Ammon's horn (tissue), 1 donor: Measurements from ENCODE around the gene SESN1.
A peak's percentile ranks its signal among the peaks of the same experiment; 100 is the strongest.

Experiments
- DNase-seq: peaks from one replicate; pipeline ENCODE4 v3.0.0-alpha.2; 2016; ENCODE audit warnings: low spot score

SESN1 gene

DNA sequence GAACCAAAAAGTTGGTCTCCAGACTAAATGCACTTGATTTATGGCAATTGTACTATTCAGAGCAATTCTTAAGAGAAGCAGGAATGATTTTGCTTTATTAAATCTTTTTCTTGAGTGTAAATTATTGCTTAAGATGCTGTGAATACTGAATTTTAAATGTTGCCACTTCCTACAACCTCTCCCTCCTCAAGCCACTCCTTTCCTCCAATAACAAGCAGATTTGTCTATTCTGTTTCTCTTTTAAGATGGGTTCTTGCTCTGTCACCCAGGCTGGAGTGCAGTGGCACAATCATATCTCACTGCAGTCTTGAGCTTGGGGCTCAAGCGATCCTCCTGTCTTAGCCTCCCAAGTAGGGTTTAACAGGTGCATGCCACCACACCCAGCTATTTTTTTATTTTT, 65.3 kb downstream of the SESN1 start:
- DNase-seq, result no peak

GRCh38 chr6:109028439-109028838, 66.2 kb downstream of the SESN1 start:
- DNase-seq, result no peak

DNA sequence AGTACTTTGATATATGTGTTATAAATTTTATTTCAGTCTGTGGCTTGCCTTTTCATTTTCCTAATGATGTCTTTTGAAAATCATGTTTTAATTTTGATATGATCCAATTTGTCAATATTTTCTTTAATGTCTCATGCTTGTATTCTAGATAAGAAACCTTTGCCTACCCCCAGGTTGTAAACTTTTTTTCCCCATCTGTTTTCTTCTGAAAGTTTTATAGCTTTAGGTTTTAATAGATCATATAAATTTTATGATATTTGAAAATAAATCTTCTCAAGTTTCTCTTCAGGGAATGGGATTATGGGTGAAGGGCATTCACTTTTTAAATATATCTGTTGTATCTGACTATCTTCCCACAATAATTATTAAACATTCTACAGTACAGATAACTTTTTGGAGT, 66.7 kb downstream of the SESN1 start:
- DNase-seq, result no peak

- DNase-seq, result no peak
Measured at GRCh38 chr6:109025639-109026038, 69.0 kb downstream of the SESN1 start.

GRCh38 chr6:109024784-109025183, 69.9 kb downstream of the SESN1 start:
- no peak for DNase-seq

GRCh38 chr6:109024368-109024767, 70.3 kb downstream of the SESN1 start:
- DNase-seq, result no peak

DNA sequence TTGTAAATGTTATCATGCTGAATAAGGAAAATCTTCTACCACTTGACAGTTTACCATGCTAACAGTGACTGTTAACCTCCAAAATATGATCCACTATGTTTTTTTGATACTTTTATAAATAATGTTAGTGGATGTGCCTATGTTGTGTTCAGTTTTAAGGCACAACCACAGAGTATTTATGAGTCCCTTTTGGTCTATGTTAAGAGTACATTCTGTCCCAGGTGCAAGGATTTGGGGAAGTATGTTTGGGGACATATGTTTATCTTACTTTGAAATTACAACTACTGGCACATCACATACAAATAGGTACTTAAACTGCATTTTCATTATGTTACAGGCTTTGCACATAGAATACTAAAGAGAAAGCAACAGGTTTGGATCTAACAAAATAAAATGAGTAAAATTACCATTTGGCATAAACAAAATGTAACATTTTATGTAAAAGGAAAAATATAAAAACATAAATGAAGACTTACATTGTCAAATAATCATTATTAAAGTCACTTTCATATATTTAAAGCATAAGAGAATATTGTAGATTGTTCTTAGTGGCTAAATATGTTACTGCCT, 71.2 kb downstream of the SESN1 start:
- no peak for DNase-seq

DNA sequence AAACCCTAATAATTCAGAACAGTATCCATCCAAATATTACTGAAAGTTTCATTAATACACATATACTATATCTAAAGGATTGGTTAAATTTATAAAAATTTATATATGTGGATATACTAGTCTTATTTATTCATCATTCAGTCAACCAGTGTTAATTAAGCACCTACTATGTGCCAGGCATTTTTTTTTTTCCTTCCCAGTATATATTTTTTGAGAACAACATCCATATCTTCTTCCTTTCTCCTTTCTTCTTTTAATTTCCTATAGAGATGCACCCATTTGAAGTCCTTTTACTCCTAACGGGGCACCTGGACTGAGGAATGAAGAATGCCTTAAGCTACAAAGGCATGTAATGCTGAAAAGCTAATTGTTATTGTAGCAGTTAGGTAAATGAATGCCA, 72.8 kb downstream of the SESN1 start:
- no peak for DNase-seq

- no peak for DNase-seq
Measured at GRCh38 chr6:109019911-109020310, 74.7 kb downstream of the SESN1 start.

DNA sequence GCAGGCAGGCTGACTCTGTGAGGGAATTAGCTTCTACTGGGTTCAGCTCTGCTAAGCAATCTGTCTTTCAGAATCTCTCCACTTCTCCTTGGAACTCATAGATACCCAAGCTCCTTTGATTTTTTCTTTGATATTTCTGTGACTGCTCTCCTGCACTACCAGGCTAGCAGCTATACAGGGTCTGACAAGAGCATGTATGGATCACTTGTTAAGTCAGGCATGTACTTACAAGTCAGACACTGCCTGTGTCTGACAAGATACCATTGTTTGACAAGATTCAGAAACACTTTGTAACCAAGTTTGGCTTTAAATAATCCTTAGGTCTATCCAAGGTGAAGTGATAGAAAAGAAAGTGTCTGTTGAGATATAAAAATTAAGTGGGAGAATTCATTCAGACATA, 79.5 kb downstream of the SESN1 start:
- DNase-seq, result no peak

- no peak for DNase-seq
Measured at GRCh38 chr6:109014606-109015005, 80.0 kb downstream of the SESN1 start.

DNA sequence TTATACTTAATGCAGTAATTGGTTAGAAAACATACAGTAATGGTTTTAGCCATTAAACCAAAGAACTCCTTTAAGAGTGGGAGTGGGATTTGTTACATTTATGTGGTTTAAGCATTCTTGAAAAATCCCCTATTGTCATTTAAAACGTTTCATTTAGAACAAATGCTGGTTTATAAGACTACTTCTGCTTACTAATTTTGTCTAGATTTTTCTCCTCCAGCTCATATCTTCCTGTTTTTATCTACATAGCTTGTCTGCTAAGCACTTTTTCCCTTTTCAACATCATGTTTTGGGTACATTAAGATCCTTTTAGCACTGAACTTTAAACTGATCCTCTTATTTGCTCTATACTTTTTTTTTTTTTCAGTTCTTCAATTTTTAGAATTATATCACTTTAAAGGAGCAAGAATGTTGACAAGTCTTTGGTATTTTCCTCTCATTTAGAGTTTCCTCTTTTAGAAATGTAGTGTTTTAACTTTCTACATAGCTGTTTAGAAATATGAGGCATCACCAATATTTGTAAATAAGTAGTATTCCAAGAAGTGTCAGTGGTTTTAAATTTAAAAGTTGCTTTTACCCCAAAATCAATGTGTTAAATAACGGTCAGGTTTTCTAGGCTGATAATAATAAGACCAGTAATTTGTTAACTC, 80.9 kb downstream of the SESN1 start:
- DNase-seq, result no peak

DNA sequence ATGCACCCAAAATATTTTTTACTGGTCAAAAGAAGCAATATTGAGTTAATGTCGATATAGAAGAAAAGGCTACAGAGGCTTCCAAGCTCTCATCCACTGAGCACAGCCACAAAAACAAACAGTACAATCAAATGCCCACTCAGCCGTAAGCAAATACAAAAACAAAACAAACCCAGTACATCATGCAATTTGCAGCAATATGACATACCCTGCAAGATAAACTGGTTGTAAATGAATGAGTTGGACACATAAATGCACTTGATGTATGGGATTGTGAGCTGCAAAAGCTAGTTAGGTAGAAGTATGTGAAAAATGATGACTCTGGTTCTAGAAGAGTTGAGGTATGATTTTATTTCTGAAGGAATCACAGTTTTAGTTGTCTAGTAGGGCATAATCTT, 83.9 kb downstream of the SESN1 start:
- DNase-seq, result no peak

DNA sequence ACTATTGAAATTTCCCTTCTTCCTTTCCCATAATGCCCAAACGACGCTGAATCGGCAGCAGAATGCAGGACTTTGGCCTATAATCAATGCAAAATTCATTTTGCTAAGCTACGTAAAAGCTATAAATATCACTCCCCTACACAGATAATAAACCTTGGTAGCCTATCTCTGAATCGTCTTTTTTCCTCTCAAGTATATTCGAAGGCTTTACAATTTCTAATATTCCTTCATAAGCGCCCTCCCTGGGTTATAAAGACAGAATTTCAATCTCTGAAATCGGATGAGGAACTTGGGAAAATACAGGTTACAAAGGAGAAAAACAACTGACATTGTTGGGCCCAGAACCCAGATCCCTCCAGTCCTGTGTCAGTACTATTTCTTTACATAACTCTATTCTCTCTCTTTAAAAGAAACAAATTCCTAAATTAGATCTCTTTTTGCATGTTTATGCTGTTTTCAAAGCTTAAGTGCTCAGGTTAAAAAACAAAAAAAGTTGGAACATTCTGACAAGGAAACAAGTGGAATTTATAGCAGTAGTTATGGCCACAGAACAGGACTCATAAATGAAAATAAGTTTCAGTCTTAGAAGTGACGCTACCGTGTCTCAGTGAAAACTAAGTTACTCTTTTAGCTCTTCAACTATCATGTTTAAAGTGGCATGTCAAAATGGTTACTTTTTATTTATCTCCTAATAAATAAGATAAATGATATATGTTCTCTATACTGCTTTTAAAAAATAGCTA, 84.5 kb downstream of the SESN1 start:
- no peak for DNase-seq

DNA sequence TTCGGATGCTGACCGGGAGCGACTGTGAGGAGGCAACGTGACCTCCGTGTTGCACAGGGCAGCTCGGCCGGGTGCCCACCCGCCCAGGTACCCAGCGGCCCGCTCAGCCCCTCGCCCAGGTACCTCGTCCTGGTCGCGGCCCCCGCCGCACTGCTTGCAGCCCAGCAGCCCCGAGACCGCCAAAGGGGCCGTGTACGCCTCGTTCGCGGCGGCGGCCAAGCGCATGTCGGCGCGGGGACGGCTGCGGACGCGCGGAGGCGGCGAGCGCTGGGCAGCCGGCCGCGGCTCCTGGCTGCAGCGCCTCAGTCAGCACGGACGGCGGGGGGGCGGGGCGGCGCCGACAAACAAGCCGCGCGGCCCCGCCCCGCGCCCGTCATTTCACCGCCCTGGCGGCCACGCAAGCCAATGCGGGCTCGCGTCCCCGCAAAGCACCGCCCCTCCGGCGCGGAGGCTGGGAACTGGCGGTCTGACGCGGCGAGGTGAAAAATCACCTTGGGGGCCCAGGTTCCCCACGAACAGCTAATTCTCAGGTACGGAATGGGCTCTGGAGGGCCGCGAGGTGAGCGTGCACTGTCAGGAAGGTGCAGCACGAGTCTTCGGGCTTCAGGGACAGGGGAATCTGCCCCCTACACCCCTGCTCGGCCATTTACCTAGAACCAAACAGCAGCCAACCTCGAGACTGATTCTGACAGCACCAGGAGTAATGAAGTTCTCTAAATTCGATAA, 85.2 kb downstream of the SESN1 start:
- DNase-seq, result peak; percentile 96

DNA sequence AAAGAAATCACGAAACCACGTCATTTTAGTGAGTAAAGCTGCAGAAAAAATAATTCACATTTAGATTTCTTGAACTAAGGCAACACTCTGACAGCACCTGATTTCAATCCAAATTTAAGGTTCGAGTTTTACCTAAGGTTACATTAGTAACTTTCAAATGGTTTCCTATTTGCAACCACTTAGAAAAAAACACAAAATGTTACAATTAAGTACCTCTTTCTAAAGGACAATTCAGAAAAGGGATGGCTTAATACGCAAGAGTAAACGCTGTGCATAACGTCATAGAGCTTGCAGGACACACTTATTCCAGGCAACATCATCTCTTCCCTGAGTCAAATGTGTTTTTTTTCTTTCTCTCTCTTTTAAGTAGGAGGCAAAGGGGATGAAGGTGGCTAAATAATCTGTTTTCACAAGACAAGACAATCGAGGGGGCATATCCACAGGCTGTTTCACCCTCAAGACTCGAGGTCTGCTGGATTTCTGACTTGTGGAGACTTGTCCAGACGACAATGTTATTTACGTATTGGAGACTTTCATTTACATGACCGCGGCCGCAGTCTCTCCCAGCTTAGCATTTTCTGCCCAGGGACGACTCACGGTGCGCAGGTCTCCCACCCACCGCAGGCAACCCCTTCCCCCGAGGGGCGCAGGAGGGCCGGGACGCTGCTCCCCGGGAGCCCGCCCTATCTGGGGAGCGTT, 86.0 kb downstream of the SESN1 start:
- DNase-seq, result peak; percentile 58

DNA sequence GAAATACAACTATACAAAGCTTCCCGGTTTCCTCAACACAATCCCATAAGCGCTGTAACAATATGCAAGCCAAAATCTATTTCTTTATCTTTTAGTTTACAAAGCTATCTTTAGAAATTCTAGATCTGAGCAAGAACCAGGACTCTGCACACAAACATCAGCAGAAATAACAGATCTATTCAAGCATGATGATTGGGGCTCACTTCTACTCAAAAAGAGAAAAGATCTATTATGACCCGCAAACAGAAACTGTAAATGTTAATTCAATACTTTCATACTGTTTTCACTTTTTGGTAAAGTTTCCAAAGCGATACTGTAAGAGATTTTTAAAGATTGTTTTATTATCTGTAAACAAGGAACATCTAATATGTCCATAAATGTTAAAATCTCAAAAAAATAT, 86.6 kb downstream of the SESN1 start:
- no peak for DNase-seq

DNA sequence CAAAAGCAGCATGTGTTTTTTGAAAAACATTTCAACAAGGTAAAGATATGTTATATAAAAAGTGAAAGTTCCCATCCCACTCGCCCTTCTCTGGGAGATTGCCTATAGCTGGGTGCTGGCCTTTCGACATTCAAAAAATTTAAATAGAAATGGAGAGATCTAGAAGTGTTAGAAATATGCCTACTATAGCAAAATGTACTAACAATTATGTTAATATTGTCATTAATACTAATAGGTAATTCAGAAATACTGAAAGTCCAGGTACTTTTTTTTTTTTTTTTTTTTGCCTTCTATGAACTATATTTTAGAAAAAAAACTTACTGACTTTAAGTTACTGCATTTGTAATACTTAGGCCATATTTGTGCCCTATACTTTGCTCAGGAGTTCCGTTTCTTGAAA, 87.1 kb downstream of the SESN1 start:
- no peak for DNase-seq

DNA sequence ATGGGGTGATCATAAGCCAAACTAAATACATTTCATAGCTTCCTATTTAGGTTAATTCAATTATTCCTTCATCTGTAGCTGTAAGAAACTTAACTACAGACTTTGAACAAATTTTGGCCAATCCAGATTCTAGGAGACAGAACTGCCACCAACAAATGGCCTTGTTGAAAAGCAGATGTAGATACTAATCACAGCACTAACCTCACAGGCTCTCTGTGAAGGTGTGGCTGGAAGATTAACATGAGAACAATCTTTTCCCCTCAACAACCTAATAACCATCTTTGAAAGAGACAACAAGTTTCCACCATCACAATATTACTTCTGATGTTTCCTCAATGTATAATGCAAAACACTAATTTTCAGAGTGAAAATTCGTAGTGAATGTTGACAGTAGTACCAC, 87.8 kb downstream of the SESN1 start:
- no peak for DNase-seq

DNA sequence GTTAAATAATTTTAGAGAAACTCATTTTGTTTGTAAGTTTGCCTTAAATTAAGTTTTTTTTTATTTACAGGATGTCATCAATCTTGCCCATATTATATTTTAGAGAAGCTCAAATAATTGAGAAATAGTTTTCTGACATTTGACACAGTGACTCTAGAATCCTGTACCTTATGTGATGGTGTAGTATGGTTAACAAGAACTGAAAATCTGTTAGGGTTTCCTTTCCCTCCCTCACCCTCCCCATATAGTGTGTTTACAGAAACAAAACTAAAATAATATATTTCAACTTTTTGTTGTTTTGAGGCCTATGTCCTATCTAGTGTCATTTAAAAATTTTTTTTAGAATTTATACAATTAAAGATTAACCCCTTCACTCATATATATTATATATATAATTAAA, 91.8 kb downstream of the SESN1 start:
- DNase-seq, result no peak

GRCh38 chr6:109002051-109002697, 92.5 kb downstream of the SESN1 start:
- DNase-seq, result peak; percentile 62
